ENCODE data around the gene CDH24. TPM values are rescaled to one million over a fixed set of nuclear protein-coding genes. Genes with fewer than 3 reads are reported as not detected.

The CDH24 gene, protein sequence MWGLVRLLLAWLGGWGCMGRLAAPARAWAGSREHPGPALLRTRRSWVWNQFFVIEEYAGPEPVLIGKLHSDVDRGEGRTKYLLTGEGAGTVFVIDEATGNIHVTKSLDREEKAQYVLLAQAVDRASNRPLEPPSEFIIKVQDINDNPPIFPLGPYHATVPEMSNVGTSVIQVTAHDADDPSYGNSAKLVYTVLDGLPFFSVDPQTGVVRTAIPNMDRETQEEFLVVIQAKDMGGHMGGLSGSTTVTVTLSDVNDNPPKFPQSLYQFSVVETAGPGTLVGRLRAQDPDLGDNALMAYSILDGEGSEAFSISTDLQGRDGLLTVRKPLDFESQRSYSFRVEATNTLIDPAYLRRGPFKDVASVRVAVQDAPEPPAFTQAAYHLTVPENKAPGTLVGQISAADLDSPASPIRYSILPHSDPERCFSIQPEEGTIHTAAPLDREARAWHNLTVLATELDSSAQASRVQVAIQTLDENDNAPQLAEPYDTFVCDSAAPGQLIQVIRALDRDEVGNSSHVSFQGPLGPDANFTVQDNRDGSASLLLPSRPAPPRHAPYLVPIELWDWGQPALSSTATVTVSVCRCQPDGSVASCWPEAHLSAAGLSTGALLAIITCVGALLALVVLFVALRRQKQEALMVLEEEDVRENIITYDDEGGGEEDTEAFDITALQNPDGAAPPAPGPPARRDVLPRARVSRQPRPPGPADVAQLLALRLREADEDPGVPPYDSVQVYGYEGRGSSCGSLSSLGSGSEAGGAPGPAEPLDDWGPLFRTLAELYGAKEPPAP
- total RNA-seq (2014; rRNA removed; shearing (Covaris generic)): 16.9 and 17.8 TPM in 2 replicates
- 4.4 and 6.2 TPM in 2 replicates for polyA plus RNA-seq (2016; fragmentation: Nextera tagmentation; extraction: Ambion mirVana)
- long read RNA-seq, partial matches to known transcripts: 0 of 1 reads
- long read RNA-seq, other reads (novel, unspliced or antisense): 1 of 1 reads

GRCh38 chr14:23056956-23057756 is at the start of gene CDH24:
Gene CDH24 (minus strand): TSS chr14:23057520. CDS start chr14:23055733, 1,787 bp downstream.
- Histone ChIP-seq H3F3A (replicated peaks; ENCODE audit: low read depth) (peaks cover 23% of the 10 kb centered on the region), H3K9me2 (ENCODE audit: insufficient read depth) (no peaks in the 10 kb centered on the region), H3K4me3 (peak within 1 kb of the TSS; percentile 86), H3K4me2 (peak within 1 kb of the TSS; percentile 98), H3K36me3 (ENCODE audit: insufficient read depth) (peaks cover 13% of the 10 kb centered on the region), H3K4me1 (ENCODE audit: insufficient read depth) (peaks cover 14% of the 10 kb centered on the region; the same call in 1 of the 2 replicates), H3K79me2 (replicated peaks; ENCODE audit: insufficient read depth) (no peaks in the 10 kb centered on the region), H4K20me1 (replicated peaks; ENCODE audit: insufficient read depth) (peaks cover 9% of the 10 kb centered on the region; the same call in 1 of the 2 replicates), H3K27me3 (ENCODE audit: insufficient read depth) (peaks cover 4% of the 10 kb centered on the region; the same call in 1 of the 2 replicates), H3K27ac (ENCODE audit: low read depth) (peak within 1 kb of the TSS; percentile 85), H2AFZ (peak within 1 kb of the TSS; percentile 90)
- TF ChIP-seq ZNF114 (CRISPR knock-in tag; IDR thresholded peaks at IDR 0.05) (no peak), JUNB (IDR thresholded peaks at IDR 0.05; ENCODE audit: unreplicated experiment) (no peak), POLR2AphosphoS5 (IDR thresholded peaks at IDR 0.05; ENCODE audit: low read depth) (no peak; the same call in 1 of the 2 replicates), EZH2phosphoT487 (IDR thresholded peaks at IDR 0.05; ENCODE audit: unreplicated experiment) (no peak), CTCF (conservative IDR thresholded peaks at IDR 0.05; ENCODE audit: low read depth in 2 of 2) (no peak), STAT1 (IDR thresholded peaks at IDR 0.05; ENCODE audit: unreplicated experiment) (no peak)
- H3K27me3 Mint-ChIP-seq (ENCODE audit: insufficient read depth, low read depth, poor library complexity): peaks cover 18% of the 10 kb centered on the region
- H3K4me1 Mint-ChIP-seq: peaks cover 19% of the 10 kb centered on the region
- peaks cover 50% of the 10 kb centered on the region for H3K36me3 Mint-ChIP-seq (ENCODE audit: low read depth)
- H3K9me3 Mint-ChIP-seq: no peaks in the 10 kb centered on the region
- peak within 1 kb of the TSS; percentile 85 for H3K4me3 Mint-ChIP-seq
- H3K27ac Mint-ChIP-seq: peak within 1 kb of the TSS; percentile 90
- ATAC-seq (peak; percentile 38), DNase-seq (ENCODE audit: low spot score) (peak; percentile 86)

- Histone ChIP-seq H3K4me1 (ENCODE audit: insufficient read depth) (peaks cover 12% of the 10 kb centered on the region), H3K79me2 (replicated peaks; ENCODE audit: insufficient read depth) (no peaks in the 10 kb centered on the region), H3K4me3 (0 out of 2 replicates have a peak overlapping the region, but pooled peaks have one; percentile 22), H4K20me1 (replicated peaks; ENCODE audit: insufficient read depth) (no peaks in the 10 kb centered on the region), H3K9me2 (ENCODE audit: insufficient read depth) (0 out of 2 replicates have a peak, but pooled peaks cover 4% of the 10 kb centered on the region), H2AFZ (no peak overlapping the region), H3K36me3 (ENCODE audit: insufficient read depth) (no peaks in the 10 kb centered on the region), H3F3A (replicated peaks; ENCODE audit: low read depth) (no peaks in the 10 kb centered on the region), H3K27me3 (ENCODE audit: insufficient read depth) (no peaks in the 10 kb centered on the region), H3K27ac (ENCODE audit: low read depth) (0 out of 2 replicates have a peak overlapping the region, but pooled peaks have one; percentile 64), H3K4me2 (peak overlapping the region; percentile 17; the same call in 1 of the 2 replicates)
- peaks cover 5% of the 10 kb centered on the region; the same call in 2 of the 3 replicates for H3K9me3 Mint-ChIP-seq
- TF ChIP-seq JUNB (IDR thresholded peaks at IDR 0.05; ENCODE audit: unreplicated experiment): no peak
- no peak overlapping the region for H3K27ac Mint-ChIP-seq
- no peak for ATAC-seq
- no peak overlapping the region; the same call in 2 of the 3 replicates for H3K4me3 Mint-ChIP-seq
- H3K27me3 Mint-ChIP-seq (ENCODE audit: insufficient read depth, low read depth, poor library complexity): peaks cover 15% of the 10 kb centered on the region
- no peak for DNase-seq (ENCODE audit: low spot score)
- peaks cover 27% of the 10 kb centered on the region for H3K4me1 Mint-ChIP-seq
- H3K36me3 Mint-ChIP-seq (ENCODE audit: low read depth): peaks cover 4% of the 10 kb centered on the region; the same call in 1 of the 3 replicates
Measured at GRCh38 chr14:23106747-23107045, 49.4 kb upstream of the CDH24 start.
